GM21360 (cell line): ENCODE results near the gene ALK.

Experiments used
- ATAC-seq: cut with Tn5 transposase; IDR thresholded peaks from one replicate; pipeline ENCODE4 v1.9.1; 2021; ENCODE audit warnings: mild to moderate bottlenecking, moderate library complexity; ENCODE audit not compliant: unreplicated experiment

Gene ALK

DNA sequence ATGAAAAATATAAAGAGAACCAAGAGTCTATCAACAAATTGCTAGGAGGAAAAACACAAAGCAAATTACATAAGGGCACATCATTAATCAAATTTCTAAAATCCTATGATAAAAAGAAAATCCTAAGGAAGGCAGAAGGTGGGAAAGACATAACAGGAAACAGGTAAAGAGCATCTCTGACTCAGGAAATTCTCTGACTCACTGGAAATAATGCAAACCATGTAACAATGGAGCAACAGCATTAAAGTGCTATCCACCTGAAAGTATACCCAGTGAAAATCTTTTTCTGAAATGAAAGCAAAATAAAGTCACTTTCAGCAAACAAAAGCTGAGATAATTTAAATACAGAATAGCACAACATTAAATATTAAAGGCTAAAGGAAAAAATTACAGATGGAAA is 10.9 kb downstream of the ALK start:
- no peak for ATAC-seq

DNA sequence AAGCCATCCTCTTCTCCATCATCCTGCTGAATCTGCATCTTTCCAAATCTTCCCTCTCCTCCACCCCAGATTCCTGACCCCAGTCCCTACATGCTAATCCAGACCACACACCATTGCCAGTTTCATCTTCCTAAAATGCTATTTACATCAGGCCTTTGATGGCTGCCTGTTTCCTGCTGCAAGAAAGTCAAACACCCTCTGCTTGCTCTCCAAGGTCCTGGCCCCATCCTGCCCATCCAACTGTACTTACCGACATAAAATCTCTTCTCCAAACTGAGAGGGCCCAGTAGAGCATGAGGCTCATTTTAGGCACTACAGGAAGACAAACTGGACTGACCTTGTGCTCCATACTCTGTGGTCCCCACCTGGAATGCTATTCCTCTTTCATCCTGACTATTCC is 19.0 kb downstream of the ALK start:
- ATAC-seq, result no peak

DNA sequence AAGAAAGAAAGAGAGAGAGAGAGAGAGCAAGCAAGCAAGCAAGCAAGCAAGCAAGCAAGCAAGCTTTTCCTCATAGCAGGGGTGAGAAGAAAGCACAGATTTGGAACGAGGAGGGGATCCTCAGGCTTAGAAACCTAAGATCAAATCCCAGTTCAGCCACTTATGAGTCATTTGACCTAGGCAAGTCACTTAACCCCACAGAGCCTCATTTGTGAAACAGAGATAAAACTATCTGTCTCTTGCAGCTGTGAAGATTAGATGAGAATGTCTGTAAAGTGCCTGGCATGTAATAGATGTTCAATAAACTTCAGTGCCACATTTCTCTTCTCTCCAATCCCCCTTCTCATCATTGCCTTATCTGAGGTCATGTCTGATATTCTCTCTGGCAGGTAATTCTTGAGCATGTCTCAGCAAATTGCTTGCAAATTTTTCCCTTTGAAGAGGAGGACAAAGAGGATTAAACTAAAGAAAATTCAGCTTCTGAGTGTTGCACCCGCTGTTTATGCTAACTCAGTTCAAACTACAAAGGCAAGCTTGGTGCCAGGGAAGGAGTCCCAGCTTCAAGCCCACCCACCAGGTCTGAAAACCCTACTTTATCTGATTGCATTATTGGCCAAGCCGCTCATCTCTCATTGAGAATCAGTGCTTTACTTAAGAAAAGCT is 20.3 kb downstream of the ALK start:
- no peak for ATAC-seq

GRCh38 chr2:29898999-29899398 is 22.4 kb downstream of the ALK start:
- ATAC-seq, result no peak

DNA sequence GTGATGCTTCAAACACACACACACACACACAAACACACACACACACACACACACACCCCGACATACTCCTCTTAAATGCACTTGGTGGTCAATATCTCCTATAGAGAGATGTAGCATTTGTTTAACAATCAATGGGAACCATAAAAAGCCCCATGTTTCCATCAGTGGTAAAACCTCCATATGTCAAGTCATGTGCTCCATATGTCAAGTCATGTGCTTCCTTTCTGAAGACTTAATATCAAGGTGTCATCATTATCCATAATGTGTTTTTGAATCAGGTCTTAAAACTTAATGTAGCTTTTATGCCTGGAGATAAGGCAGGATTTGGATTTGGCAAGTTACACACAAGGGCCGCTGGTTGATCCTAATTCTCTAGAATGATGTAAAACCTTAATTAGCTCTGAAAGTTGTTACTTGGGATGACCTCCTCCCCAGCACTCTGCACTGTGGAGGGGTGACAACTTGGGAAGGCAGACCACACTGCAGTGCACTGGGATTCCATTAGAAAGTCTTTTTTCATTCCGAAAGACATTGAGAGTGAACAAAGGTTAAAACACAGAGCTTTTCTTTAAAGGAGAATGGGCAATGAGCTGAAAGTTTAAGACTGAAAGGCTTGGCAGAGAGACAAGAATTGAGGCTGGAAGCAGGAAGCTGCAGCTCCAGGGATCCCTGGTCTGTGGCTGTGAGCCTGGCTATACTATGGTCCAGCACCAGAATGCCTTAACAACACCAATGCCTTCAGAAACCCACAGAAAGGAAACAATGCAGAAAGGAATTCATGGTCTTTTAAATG is 26.4 kb downstream of the ALK start:
- no peak for ATAC-seq

GRCh38 chr2:29892585-29893259 is 28.7 kb downstream of the ALK start:
- no peak for ATAC-seq

DNA sequence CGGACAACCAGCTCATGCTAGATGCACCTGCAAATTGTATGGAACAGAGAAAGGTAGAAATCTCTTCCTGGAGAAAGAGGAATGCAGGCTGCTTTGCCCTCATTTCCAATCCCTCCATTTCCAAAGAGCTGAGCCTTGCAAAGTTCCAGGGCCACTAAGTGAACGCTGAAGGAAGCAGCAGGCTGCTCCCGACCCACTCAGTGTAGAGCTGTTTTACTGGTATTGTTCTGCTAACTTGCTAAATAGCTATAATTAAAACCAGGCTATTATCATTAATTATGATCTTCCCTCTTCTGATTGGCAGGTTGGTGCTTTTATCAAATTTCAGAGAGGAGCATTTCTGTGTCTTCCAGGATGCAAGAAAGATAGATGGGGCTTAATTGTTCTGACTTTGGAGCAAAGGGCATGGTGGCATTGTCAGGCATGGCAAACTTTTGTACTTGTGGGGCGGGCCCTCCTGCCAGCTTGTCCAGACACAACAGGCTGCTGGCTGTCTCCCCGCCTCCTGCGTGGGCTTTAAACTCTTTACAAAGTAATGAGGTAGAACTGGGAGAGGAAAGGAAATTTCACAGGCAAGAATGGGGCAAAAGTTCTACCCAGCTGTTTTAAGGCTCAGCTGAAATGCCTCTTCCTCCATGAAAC is 40.2 kb downstream of the ALK start:
- no peak for ATAC-seq

GRCh38 chr2:29880084-29880483 is 41.3 kb downstream of the ALK start:
- no peak for ATAC-seq

- no peak for ATAC-seq
Observed at GRCh38 chr2:29879456-29879855, 41.9 kb downstream of the ALK start.

DNA sequence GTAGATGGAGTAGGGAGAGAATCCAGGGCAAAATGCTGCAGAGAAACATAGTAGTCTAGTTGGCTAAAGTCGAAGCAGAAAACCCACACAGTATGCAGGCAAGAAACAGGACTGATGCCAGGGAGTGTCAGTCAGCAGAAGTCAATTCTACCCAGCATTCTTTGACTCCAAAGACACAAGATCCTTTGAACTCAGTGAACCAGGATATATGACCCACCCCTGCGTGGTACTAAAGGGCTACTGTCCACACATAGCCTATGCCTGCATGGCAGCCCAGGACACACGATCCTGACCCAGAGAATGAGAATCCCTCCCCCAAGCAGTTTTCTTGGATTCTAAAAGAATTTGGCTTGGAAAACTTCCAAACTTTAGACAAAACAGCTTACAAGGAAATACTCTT is 42.5 kb downstream of the ALK start:
- ATAC-seq, result no peak

GRCh38 chr2:29876374-29876773 is 45.0 kb downstream of the ALK start:
- no peak for ATAC-seq

- ATAC-seq, result no peak
Observed at GRCh38 chr2:29874745-29875144, 46.6 kb downstream of the ALK start.

GRCh38 chr2:29872870-29873269 is 48.5 kb downstream of the ALK start:
- no peak for ATAC-seq

- no peak for ATAC-seq
Observed at GRCh38 chr2:29871541-29871940, 49.8 kb downstream of the ALK start.

DNA sequence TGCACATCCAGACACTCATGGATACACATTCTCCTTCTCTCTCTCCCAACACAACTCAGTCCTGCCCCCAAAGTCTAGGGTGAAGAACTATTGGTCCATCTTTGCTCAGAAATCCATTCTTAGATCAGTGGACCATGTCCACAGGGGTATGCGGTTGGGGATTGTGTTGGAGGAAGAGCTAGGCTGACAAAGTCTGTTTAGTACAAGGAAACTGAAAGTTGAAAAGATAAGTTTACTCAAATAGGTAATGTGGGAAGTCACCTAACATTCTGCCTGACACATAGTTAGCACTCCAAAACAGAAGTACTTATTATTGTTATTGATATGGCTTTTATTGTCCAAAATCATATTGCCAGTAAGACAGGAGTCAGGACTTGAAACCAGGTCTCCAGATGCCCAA is 55.9 kb downstream of the ALK start:
- ATAC-seq, result no peak

DNA sequence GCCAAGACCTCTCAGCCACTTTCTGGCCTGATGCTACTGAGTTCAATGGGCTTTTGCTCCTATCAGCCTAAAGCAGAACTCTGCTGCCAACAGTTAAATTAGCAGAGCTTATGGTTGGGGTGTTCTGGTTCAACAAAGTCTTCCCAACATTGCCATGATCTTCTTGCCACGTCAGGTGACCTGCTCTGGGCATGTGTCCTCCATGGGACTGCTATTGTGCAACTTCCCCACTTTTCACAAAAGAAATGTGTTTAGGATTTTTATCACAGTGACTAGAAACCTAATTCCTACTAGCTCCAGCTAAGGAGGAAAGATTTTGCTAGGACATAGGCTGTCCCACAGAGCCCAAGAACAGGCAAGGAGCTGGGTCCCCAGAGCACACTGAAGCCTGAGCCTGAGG is 56.4 kb downstream of the ALK start:
- no peak for ATAC-seq

- ATAC-seq, result no peak
Observed at GRCh38 chr2:29855924-29856639, 65.3 kb downstream of the ALK start.

DNA sequence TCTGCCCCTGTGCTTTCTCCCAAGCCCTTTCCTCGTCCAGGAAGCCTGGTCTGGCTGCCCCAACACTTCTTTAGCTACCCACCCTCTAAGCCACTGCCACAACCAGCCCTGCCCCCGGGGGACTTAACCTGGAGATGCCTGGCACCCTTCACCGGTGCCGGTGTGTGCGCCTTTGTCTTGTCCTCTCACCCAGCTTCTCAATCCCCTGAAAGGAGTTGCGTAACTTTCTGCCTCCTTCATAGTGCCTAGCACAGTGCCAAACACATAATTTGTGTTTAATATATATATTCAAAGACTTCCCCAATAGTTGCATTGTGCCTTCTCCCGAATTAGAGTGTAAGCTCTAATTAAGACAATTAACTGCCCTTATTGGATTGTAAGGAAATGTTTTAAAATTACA is 70.6 kb downstream of the ALK start:
- no peak for ATAC-seq

GRCh38 chr2:29848566-29849310 is 72.6 kb downstream of the ALK start:
- ATAC-seq, result no peak

- ATAC-seq, result no peak
Observed at GRCh38 chr2:29847886-29848285, 73.5 kb downstream of the ALK start.
